ENCODE measurements around the gene PPP1R3F. TPM values are rescaled to one million over a fixed set of nuclear protein-coding genes. Genes with fewer than 3 reads are reported as not detected.

The PPP1R3F gene, protein sequence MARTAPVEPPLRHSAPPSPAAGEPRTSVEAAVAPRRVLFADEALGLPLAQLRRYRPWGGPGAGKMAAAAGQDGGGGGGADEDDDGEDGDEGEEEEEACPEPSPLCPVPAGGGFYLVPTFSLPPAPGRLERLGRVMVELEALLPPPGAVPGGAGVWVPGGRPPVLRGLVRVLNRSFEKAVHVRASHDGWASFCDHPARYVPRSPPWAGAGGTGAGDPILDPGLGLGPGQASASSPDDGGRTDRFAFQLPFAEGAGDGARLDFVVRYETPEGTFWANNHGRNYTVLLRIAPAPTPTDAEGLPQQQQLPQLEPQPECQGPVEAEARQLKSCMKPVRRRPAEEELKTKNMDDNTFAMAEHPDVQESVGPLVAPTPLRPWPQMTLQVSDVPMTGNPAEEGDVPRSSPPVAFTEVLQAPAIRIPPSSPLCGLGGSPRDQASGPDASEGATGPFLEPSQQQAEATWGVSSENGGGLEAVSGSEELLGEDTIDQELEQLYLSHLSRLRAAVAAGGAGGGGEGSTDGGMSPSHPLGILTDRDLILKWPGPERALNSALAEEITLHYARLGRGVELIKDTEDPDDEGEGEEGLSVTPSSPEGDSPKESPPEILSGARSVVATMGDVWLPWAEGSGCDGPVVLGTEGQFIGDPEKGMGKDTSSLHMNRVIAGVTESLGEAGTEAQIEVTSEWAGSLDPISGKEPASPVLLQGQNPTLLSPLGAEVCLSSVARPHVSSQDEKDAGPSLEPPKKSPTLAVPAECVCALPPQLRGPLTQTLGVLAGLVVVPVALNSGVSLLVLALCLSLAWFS
- 1.6 and 1.9 TPM in 2 replicates for total RNA-seq (2014; rRNA removed; shearing (Covaris generic))

DNA sequence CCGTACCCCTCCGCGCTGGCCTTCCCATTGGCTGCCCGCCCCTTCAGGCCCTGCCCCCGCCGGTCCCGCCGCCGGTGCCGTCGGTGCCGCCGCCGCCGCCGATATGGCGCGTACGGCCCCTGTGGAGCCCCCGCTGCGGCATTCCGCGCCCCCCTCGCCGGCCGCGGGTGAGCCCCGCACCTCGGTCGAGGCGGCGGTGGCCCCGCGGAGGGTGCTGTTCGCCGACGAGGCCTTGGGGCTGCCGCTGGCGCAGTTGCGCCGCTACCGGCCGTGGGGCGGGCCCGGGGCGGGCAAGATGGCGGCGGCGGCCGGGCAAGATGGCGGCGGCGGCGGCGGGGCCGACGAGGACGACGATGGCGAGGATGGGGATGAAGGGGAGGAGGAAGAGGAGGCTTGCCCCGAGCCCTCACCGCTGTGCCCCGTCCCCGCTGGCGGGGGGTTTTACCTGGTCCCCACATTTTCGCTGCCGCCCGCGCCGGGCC lies at the start of gene PPP1R3F:
Gene PPP1R3F, plus strand, starts transcription at position 27 of the 482 bp plus-strand sequence. Its CDS starts 77 bp downstream, at position 104.
- Histone ChIP-seq H3K4me3 (peak within 1 kb of the TSS; percentile 92), H3K27me3 (no peaks in the 10 kb centered on the region), H3K36me3 (no peaks in the 10 kb centered on the region), H3K9me3 (replicated peaks) (no peaks in the 10 kb centered on the region), H3K27ac (peak within 1 kb of the TSS; percentile 96), H3K4me1 (no peaks in the 10 kb centered on the region)
- DNase-seq, result no peak

DNA sequence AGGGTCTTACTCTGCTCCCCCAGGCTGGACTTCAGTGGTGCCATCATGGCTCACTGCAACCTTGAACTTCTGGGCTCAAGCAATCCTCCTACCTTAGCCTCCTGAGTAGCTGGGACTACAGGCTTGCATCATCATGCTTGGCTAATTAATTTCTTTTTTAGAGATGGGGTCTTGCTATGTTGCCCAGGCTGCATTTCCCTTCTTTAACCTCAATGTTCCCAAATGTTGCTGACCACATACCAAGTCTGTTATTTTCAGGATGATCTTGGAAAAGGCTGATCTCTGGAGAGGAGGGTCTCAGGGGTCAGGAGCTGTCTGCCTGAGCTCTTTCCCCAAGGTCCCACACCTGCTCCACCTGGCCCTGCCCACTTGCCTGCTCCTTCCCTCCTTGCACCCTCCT lies 49.5 kb upstream of the PPP1R3F start:
- H3K4me3 ChIP-seq, result no peak overlapping the region
- no peaks in the 10 kb centered on the region for H3K4me1 ChIP-seq
- H3K9me3 ChIP-seq (replicated peaks), result no peaks in the 10 kb centered on the region

DNA sequence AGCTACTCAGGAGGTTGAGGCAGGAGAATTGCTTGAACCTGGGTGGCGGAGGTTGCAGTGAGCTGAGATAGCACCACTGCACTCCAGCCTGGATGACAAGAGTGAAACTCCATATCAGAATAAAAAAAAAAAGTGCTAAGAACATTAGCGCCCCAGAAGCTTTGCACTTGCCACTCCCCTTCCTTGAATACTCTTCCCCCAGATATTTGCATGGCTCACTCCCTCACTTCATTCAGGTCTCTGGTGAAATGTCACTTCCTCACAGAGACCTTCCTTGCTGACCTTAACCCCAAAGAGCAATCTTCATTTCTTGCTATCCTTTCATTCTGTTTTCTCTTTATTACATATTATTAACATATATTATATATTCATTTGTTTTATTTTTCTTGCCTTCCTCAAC lies 47.7 kb upstream of the PPP1R3F start:
- Histone ChIP-seq H3K4me3 (no peak overlapping the region), H3K4me1 (no peaks in the 10 kb centered on the region), H3K27ac (no peak overlapping the region), H3K36me3 (no peaks in the 10 kb centered on the region), H3K9me3 (replicated peaks) (no peaks in the 10 kb centered on the region), H3K27me3 (no peaks in the 10 kb centered on the region)
- DNase-seq, result no peak

More for the DNA sequence above, 49.5 kb upstream of the PPP1R3F start:
- no peak overlapping the region for H3K27ac ChIP-seq
- no peaks in the 10 kb centered on the region for H3K27me3 ChIP-seq
- H3K36me3 ChIP-seq, result no peaks in the 10 kb centered on the region
- DNase-seq, result no peak

DNA sequence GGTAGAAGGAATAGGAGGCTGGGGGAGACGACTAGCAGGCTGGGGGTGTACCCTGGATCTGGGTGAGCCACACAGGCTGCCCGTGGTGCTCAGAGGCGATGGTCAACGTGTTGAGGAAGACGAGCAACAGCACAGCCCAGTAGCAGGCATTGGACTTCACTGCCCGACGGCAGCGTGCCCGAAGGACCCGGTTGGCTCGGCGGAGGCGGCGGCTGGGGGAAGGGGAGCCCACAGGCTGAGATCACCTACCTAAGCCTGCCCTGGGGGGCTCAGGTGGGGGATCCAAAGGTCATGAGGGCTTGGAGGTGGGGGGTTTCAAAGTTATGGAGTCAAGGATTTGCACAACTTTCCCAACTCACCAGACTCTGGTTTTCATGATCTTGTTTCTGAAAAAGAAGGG lies 43.7 kb upstream of the PPP1R3F start:
- DNase-seq, result no peak

GRCh38 chrX:49226946-49227345 lies 42.6 kb upstream of the PPP1R3F start:
- Histone ChIP-seq H3K4me1 (no peaks in the 10 kb centered on the region), H3K4me3 (no peak overlapping the region), H3K36me3 (no peaks in the 10 kb centered on the region), H3K9me3 (replicated peaks) (no peaks in the 10 kb centered on the region), H3K27me3 (no peaks in the 10 kb centered on the region), H3K27ac (no peak overlapping the region)
- no peak for DNase-seq

More for the DNA sequence above, 43.7 kb upstream of the PPP1R3F start:
- no peaks in the 10 kb centered on the region for H3K9me3 ChIP-seq (replicated peaks)
- no peaks in the 10 kb centered on the region for H3K36me3 ChIP-seq
- no peak overlapping the region for H3K27ac ChIP-seq
- no peaks in the 10 kb centered on the region for H3K27me3 ChIP-seq
- H3K4me3 ChIP-seq, result no peak overlapping the region
- no peaks in the 10 kb centered on the region for H3K4me1 ChIP-seq

GRCh38 chrX:49227726-49228125 lies 41.9 kb upstream of the PPP1R3F start:
- Histone ChIP-seq H3K27me3 (no peaks in the 10 kb centered on the region), H3K27ac (no peak overlapping the region), H3K36me3 (no peaks in the 10 kb centered on the region), H3K4me1 (no peaks in the 10 kb centered on the region), H3K9me3 (replicated peaks) (no peaks in the 10 kb centered on the region), H3K4me3 (no peak overlapping the region)
- DNase-seq, result no peak

DNA sequence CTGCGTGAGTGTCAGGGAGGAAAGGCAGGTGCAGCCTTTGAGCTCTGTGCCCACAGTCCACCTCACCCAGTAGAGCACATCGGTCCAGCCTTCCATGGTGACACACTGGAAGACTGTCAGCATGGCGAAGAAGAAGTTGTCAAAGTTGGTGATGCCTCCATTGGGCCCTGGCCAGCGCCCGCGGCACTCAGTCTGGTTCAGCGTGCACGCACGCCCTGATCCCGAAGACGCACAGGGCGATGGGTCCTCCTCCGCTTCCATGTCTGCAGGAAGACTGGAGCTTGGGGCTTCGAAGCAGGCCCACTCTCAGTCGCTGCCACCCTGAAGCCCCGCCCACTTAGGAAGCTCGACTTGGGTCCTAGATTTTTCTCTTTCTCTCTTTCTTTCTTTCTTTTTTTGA lies 41.4 kb upstream of the PPP1R3F start:
- no peaks in the 10 kb centered on the region for H3K9me3 ChIP-seq (replicated peaks)
- no peak overlapping the region for H3K27ac ChIP-seq
- H3K4me1 ChIP-seq, result no peaks in the 10 kb centered on the region
- H3K4me3 ChIP-seq, result no peak overlapping the region
- no peak for DNase-seq
- H3K36me3 ChIP-seq, result no peaks in the 10 kb centered on the region
- no peaks in the 10 kb centered on the region for H3K27me3 ChIP-seq

DNA sequence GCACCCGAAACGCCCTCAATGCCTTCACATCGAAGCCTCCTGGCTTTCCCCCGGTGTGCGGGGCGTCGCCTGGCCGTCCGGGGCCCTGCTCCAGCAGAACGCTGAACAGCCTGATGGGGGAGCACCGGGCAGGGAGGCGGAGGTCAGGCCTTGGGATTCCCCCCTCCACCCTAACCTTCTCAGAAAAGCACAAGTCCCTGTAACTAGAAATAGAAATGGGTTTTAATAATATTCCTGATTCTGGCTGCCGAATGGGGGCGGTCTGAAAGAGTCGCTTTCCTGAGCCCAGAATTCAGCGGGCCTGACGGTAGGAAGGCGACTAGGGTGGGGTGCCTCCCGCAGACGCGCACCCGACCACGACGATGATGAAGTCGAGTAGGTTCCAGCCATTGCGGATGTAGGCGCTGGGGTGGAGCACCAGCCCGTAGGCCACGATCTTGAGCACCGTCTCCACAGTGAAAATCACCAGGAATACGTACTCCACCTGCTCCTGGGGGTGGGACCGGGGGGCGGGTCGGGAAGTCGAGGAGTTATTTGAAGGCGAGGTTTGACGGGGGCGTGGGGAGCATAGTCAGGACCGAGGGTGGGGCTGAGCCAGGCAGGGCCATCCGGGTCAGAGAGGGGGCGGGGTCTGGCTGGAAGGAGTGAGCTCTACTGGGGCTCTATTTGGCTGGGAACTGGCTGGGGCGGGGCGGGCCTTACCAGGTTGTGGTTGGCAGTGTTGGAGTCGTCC lies 38.9 kb upstream of the PPP1R3F start:
- Histone ChIP-seq H3K27me3 (no peaks in the 10 kb centered on the region), H3K4me3 (no peak overlapping the region), H3K36me3 (no peaks in the 10 kb centered on the region), H3K9me3 (replicated peaks) (no peaks in the 10 kb centered on the region), H3K4me1 (no peaks in the 10 kb centered on the region), H3K27ac (no peak overlapping the region)
- DNase-seq, result no peak

DNA sequence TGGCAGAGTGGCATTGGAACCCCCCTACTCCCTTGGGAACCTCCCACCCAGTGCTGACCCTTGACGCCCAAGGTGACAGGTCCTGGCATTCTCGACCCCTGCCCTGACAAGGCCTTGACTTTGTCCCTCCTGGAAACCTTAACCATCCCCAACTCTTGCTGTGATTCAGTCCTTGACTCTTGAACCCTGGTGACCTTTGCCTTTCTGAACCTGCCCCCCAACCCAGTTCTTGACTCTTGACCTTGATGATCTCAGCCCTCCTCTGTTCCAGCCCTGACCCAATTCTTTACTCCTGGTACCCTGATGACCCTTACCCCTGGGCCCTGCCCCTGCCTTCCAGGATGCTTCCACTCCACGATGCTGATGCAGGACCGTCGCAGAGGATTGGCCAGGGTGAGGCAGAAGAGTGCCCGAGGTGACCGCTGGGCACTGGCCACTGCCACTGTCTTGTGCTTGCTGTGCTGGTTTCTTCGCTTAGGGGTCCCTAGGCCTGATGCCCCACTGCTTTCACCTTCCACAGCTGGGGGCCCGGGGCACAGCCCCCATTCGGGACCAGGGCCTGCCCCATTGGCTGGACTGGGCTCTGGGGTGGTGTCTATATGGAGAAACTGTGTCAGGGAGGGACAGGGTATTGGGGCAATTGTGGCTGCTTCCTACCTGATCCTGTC lies 38.1 kb upstream of the PPP1R3F start:
- Histone ChIP-seq H3K4me3 (no peak overlapping the region), H3K4me1 (no peaks in the 10 kb centered on the region), H3K36me3 (no peaks in the 10 kb centered on the region), H3K9me3 (replicated peaks) (no peaks in the 10 kb centered on the region), H3K27ac (no peak overlapping the region), H3K27me3 (no peaks in the 10 kb centered on the region)
- no peak for DNase-seq

DNA sequence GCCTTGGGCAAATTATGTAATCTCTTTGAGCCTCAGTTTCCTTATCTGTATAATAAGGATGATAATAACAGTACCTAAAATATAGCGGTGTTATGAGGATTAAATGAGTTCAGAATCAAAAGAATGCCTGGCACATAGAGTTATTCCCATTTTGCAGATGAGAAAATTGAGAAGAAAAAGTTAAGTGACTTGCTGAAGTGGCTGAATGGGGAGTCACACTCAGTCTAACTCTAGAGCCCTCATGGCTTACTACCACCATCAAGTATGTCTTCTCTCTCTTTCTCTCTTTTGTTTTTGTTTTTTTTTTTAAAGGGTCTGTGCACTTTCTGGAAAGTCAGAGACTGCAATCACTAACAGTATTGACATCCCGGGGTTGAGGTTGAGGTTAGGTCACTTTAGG lies 37.1 kb upstream of the PPP1R3F start:
- no peak overlapping the region for H3K27ac ChIP-seq
- H3K27me3 ChIP-seq, result no peaks in the 10 kb centered on the region
- H3K4me3 ChIP-seq, result no peak overlapping the region
- no peaks in the 10 kb centered on the region for H3K4me1 ChIP-seq
- no peak for DNase-seq
- H3K9me3 ChIP-seq (replicated peaks), result no peaks in the 10 kb centered on the region
- H3K36me3 ChIP-seq, result no peaks in the 10 kb centered on the region

DNA sequence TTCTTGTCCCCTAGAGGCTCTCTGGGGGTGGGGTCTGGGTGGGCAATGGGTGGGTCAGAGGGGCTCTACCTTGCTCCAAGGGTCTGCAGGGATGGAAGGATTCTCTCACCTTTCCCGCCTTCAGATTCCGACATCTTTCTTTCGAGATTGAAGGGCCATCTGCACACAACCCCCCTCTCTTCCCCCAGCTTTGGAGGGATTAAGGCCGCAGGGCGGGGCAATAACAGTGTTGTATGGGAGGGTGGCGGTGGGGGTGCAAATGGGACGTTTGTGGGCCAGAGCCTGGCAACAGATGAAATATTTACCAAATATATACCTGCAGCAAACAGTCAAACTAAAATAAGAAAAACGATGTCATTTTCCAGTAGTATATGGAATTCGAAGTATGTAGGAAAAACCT lies 36.4 kb upstream of the PPP1R3F start, which contains the start of gene CACNA1F:
Gene CACNA1F, minus strand, starts transcription at position 165 of the 400 bp plus-strand sequence. Its CDS starts 31 bp downstream, at position 134.
- Histone ChIP-seq H3K36me3 (no peaks in the 10 kb centered on the region), H3K27ac (no peak within 1 kb of the TSS), H3K27me3 (no peaks in the 10 kb centered on the region), H3K4me3 (no peak within 1 kb of the TSS), H3K4me1 (no peaks in the 10 kb centered on the region), H3K9me3 (replicated peaks) (no peaks in the 10 kb centered on the region)
- DNase-seq, result no peak

DNA sequence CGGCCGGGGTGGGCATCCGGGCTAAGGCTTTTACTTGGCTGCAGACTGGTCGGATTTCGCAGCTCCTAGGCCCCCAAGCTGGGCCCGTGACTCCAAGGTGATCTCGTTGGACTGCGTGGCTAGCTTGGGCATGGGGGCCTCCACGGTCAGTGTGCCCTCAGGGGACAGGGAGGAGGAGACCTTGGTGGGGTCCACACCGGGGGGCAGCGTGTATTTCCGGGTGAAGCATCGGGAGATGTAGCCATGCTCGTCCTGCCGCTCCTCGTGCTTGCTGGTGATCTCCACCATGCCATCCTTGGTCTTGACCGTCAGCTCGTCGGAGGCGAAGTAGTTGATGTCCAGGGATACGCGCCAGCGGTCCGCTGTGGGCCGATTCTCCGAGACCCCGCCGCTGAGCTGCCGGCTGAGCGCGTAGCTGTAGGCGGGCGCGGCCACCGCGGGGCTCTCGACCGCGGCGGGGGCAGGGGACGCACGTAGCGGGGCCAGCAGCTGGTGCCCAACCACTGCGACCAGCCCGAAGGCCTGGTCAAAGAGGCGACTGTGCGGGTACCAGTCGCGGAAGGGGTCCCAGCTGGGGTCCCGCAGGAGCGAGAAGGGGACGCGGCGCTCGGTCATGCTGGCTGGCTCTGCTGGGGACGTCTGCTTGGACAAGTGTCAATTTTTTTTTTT lies 35.6 kb upstream of the PPP1R3F start:
- no peaks in the 10 kb centered on the region for H3K4me1 ChIP-seq
- no peak overlapping the region for H3K4me3 ChIP-seq
- no peaks in the 10 kb centered on the region for H3K27me3 ChIP-seq
- H3K36me3 ChIP-seq, result no peaks in the 10 kb centered on the region
- H3K9me3 ChIP-seq (replicated peaks), result no peaks in the 10 kb centered on the region
- H3K27ac ChIP-seq, result no peak overlapping the region
- no peak for DNase-seq

DNA sequence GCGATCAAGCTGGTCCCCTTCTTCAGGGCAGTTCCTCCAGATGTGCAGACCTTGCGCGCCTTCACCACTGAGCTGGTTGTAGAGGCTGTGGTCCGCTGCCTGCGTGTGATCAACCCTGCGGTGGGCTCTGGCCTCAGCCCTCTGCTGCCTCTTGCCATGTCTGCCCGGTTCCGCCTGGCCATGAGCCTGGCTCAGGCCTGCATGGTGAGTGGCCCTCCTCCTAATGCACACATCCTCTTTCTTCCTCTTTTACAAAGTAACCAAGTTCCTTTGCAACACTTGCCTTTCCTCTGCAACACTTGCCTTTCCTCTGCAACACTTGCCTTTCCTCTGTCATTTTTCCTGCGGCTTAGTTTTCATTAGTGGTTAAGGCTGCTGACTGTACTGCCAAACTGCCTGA lies 32.5 kb upstream of the PPP1R3F start:
- no peak overlapping the region for H3K4me3 ChIP-seq
- no peaks in the 10 kb centered on the region for H3K9me3 ChIP-seq (replicated peaks)
- H3K27me3 ChIP-seq, result no peaks in the 10 kb centered on the region
- DNase-seq, result no peak
- no peak overlapping the region for H3K27ac ChIP-seq
- H3K36me3 ChIP-seq, result no peaks in the 10 kb centered on the region
- H3K4me1 ChIP-seq, result no peaks in the 10 kb centered on the region

- Histone ChIP-seq H3K36me3 (no peaks in the 10 kb centered on the region), H3K4me3 (no peak overlapping the region), H3K9me3 (replicated peaks) (no peaks in the 10 kb centered on the region), H3K27me3 (no peaks in the 10 kb centered on the region), H3K27ac (no peak overlapping the region), H3K4me1 (no peaks in the 10 kb centered on the region)
- no peak for DNase-seq
Observed at GRCh38 chrX:49238735-49239134, 30.9 kb upstream of the PPP1R3F start.

Data from SJCRH30 (cell line).